Measurements from ENCODE around the gene NEK9.

GRCh38 chr14:75094896-75095295 is 32.0 kb downstream of the NEK9 start:
- TF ChIP-seq CTCF (conservative IDR thresholded peaks at IDR 0.05; ENCODE audit: low read depth, low read length) (no peak), EZH2 (IDR thresholded peaks at IDR 0.05; ENCODE audit: low read length, unreplicated experiment) (no peak), EZH2phosphoT487 (IDR thresholded peaks at IDR 0.05; ENCODE audit: borderline replicate concordance, low read length) (no peak)
